ENCODE results near the gene CXCR2.

The CXCR2 gene

DNA sequence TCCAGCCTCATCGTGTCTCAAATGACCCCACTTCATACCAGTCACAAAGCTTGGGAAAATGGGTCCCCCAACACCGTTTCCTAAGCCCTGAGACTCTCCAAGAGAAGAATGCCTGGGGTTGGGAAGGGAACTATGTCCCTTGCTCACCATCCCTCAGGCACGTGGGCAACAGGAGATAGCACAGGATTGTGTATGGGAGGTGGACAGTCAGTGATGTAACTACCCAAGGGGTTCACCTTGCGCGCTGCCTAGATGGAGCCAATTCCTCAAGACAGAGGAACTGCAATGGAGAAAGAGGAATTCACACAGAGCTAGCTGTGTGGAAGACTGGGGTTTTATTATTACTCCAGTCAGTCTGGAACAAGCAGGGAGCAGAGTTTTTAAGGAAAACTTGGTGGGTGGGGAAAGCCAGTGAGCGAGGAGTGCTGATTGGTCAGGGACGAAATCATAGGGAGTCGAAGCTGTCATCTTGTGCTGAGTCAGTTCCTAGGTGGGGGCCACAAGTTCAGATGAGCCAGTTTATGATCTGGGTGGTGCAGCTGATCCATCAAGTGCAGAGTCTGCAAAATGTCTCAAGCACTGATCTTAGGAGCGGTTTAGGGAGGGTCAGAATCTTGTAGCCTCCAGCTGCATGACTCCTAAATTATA is 54.8 kb downstream of the CXCR2 start:
- H3K4me3 ChIP-seq (ENCODE audit: low read depth, low read length): no peak overlapping the region
- H3K9me3 ChIP-seq (ENCODE audit: severe bottlenecking): peaks cover 3% of the 10 kb centered on the region
- H3K27ac ChIP-seq: no peak overlapping the region
- H3K36me3 ChIP-seq: no peaks in the 10 kb centered on the region
- TF ChIP-seq, protein P1, sequence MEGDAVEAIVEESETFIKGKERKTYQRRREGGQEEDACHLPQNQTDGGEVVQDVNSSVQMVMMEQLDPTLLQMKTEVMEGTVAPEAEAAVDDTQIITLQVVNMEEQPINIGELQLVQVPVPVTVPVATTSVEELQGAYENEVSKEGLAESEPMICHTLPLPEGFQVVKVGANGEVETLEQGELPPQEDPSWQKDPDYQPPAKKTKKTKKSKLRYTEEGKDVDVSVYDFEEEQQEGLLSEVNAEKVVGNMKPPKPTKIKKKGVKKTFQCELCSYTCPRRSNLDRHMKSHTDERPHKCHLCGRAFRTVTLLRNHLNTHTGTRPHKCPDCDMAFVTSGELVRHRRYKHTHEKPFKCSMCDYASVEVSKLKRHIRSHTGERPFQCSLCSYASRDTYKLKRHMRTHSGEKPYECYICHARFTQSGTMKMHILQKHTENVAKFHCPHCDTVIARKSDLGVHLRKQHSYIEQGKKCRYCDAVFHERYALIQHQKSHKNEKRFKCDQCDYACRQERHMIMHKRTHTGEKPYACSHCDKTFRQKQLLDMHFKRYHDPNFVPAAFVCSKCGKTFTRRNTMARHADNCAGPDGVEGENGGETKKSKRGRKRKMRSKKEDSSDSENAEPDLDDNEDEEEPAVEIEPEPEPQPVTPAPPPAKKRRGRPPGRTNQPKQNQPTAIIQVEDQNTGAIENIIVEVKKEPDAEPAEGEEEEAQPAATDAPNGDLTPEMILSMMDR (IDR thresholded peaks at IDR 0.05; ENCODE audit: low read depth, low read length): no peak
- no peak for DNase-seq
- H3K27me3 ChIP-seq (ENCODE audit: insufficient read depth, low read depth, severe bottlenecking): peaks cover 59% of the 10 kb centered on the region

DNA sequence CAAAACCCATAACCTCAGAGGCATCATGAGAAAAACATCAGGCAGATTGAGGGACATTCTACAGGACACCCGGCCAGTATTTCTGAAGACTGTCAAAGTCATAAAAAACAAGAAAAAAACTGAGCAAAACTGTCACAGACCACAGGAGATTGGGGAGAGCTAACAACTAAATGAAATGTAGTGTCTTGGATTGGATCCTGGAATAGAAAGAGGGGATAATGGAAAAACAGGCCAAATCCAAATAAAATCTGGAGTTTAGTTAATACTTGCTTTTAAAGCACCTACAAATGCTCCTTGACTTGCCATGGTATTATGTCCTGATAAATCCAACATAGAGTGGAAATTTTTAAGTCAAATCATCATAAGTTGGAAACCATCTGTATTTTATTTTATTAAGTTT is 58.5 kb downstream of the CXCR2 start:
- Histone ChIP-seq H3K27me3 (ENCODE audit: insufficient read depth, low read depth, severe bottlenecking) (peaks cover 59% of the 10 kb centered on the region), H3K4me3 (ENCODE audit: low read depth, low read length) (no peak overlapping the region), H3K27ac (no peak overlapping the region), H3K9me3 (ENCODE audit: severe bottlenecking) (peaks cover 3% of the 10 kb centered on the region), H3K36me3 (no peaks in the 10 kb centered on the region)
- TF ChIP-seq, protein P1 (IDR thresholded peaks at IDR 0.05; ENCODE audit: low read depth, low read length): no peak
- DNase-seq: no peak

DNA sequence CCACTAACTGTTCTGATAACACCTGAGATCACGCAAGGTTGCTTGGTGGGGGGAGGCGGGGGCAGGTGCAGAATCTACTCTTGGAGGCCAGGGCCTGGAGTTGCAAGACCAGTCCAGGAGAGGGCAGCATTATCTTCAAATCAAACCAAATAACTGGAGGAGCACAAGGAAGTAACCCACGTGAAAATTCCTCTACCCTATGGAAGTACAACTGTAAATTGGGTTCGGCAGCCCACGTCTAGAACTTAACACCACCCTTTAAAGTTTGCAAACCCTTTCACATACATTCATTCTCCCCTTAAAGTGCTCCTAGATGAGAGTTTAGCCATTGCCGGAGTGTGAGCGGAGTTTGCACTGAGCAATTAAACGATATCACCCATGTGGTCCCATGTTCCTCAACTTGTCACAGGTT is 60.5 kb downstream of the CXCR2 start:
- TF ChIP-seq, protein P1 (IDR thresholded peaks at IDR 0.05; ENCODE audit: low read depth, low read length): peak; percentile 79
- Histone ChIP-seq H3K36me3 (no peaks in the 10 kb centered on the region), H3K4me3 (ENCODE audit: low read depth, low read length) (no peak overlapping the region), H3K27me3 (ENCODE audit: insufficient read depth, low read depth, severe bottlenecking) (peaks cover 41% of the 10 kb centered on the region), H3K9me3 (ENCODE audit: severe bottlenecking) (peaks cover 3% of the 10 kb centered on the region), H3K27ac (no peak overlapping the region)
- DNase-seq: peak; percentile 67
